Hepatocyte (in vitro differentiated cells): ENCODE data around the gene NFATC4. TPM values are rescaled to one million over a fixed set of nuclear protein-coding genes. Genes with fewer than 3 reads are reported as not detected.

Experiments
- DNase-seq: peaks from one replicate; pipeline ENCODE4 v3.0.0-alpha.2; 2016; ENCODE audit warnings: low spot score
- H2AFZ ChIP-seq: fragments of 200-600 bp; sonication (generic); 2 replicates; pipeline ENCODE4 v1.6.0; 2016; ENCODE audit warnings: antibody characterized with exemption, mild to moderate bottlenecking
- H3K27ac ChIP-seq: fragments of 200-600 bp; sonication (generic); 2 replicates; pipeline ENCODE4 v1.5.1; 2016; ENCODE audit warnings: mild to moderate bottlenecking
- H3K27me3 ChIP-seq: fragments of 200-600 bp; sonication (generic); 2 replicates; pipeline ENCODE4 v1.6.1; 2016
- H3K36me3 ChIP-seq: fragments of 200-600 bp; sonication (generic); replicated peaks from 2 replicates; pipeline ENCODE4 v1.5.1; 2016; ENCODE audit warnings: low read depth; ENCODE audit not compliant: insufficient read depth
- H3K4me1 ChIP-seq: fragments of 200-600 bp; sonication (generic); 2 replicates; pipeline ENCODE4 v1.5.1; 2016; ENCODE audit warnings: mild to moderate bottlenecking, moderate library complexity; ENCODE audit not compliant: insufficient read depth
- H3K4me2 ChIP-seq: fragments of 200-600 bp; sonication (generic); 2 replicates; pipeline ENCODE4 v1.6.0; 2016
- H3K4me3 ChIP-seq: fragments of 200-600 bp; sonication (generic); 2 replicates; pipeline ENCODE4 v1.5.1; 2016; ENCODE audit warnings: mild to moderate bottlenecking
- H3K79me2 ChIP-seq: fragments of 200-600 bp; sonication (generic); 2 replicates; pipeline ENCODE4 v1.6.0; 2017; ENCODE audit warnings: mild to moderate bottlenecking
- H3K9me2 ChIP-seq: fragments of 200-600 bp; sonication (generic); replicated peaks from 2 replicates; pipeline ENCODE4 v1.6.0; 2017; ENCODE audit warnings: mild to moderate bottlenecking; ENCODE audit not compliant: insufficient read depth
- H3K9me3 ChIP-seq: fragments of 200-600 bp; sonication (generic); 2 replicates; pipeline ENCODE4 v1.5.1; 2016; ENCODE audit warnings: low read depth, mild to moderate bottlenecking
- H4K20me1 ChIP-seq: fragments of 200-600 bp; sonication (generic); 2 replicates; pipeline ENCODE4 v1.6.0; 2016; ENCODE audit warnings: mild to moderate bottlenecking; ENCODE audit not compliant: insufficient read depth, poor library complexity, severe bottlenecking
- CTCF ChIP-seq: fragments of 200-600 bp; sonication (generic); IDR thresholded peaks from 2 replicates; pipeline ENCODE4 v1.5.1; 2016; ENCODE audit warnings: antibody characterized with exemption, mild to moderate bottlenecking; ENCODE audit not compliant: poor library complexity
- EZH2 ChIP-seq: fragments of 200-600 bp; sonication (generic); IDR thresholded peaks from 2 replicates; pipeline ENCODE4 v1.6.1; 2016; ENCODE audit warnings: antibody characterized with exemption, mild to moderate bottlenecking, borderline replicate concordance
- EZH2phosphoT487 ChIP-seq: fragments of 200-600 bp; sonication (generic); IDR thresholded peaks from one replicate; pipeline ENCODE4 v1.6.1; 2018; ENCODE audit warnings: antibody characterized with exemption, mild to moderate bottlenecking, low read depth, moderate library complexity; ENCODE audit not compliant: unreplicated experiment, severe bottlenecking
- WGBS: methylation state at CpG from one replicate; pipeline ENCODE4 v1.1.6; 2016; ENCODE audit warnings: low lambda C conversion rate; ENCODE audit errors: missing lambda C conversion rate; 5-methylcytosine and 5-hydroxymethylcytosine counted together
- polyA plus RNA-seq: library from polyadenylated mRNA; unstranded; fragments of >200 nt; fragmentation: Nextera tagmentation; extraction: Ambion mirVana; gene quantifications from 2 replicates; pipeline ENCODE4 v1.2.1, GENCODE V29; 2016
- total RNA-seq: library from RNA; depleted of rRNA; stranded (reverse); fragments of >200 nt; gene quantifications from 2 replicates; pipeline ENCODE4 v1.2.3, GENCODE V29; 2014

The NFATC4 gene
- total and polyA plus RNA-seq, 2 experiments from 2014 or later: 37.8 to 68.8 TPM

- no peaks in the 10 kb centered on the region for H3K4me1 ChIP-seq
- H3K9me2 ChIP-seq: no peaks in the 10 kb centered on the region
- H2AFZ ChIP-seq: no peak overlapping the region
- H3K79me2 ChIP-seq: no peaks in the 10 kb centered on the region
- TF ChIP-seq CTCF (no peak), EZH2 (no peak), EZH2phosphoT487 (no peak)
- H3K9me3 ChIP-seq: no peaks in the 10 kb centered on the region
- no peaks in the 10 kb centered on the region for H3K36me3 ChIP-seq
- H3K27ac ChIP-seq: no peak overlapping the region
- no peak overlapping the region for H3K4me2 ChIP-seq
- 78% methylated on average over 3 of the region's 3 CpGs for WGBS
- no peak for DNase-seq
- H3K4me3 ChIP-seq: no peak overlapping the region
- H3K27me3 ChIP-seq: peaks cover 10% of the 10 kb centered on the region
- no peaks in the 10 kb centered on the region for H4K20me1 ChIP-seq
Observed at GRCh38 chr14:24323341-24323740, 44.6 kb upstream of the NFATC4 start.

- Histone ChIP-seq H3K9me3 (no peaks in the 10 kb centered on the region), H3K4me1 (no peaks in the 10 kb centered on the region), H3K27me3 (peaks cover 10% of the 10 kb centered on the region), H2AFZ (no peak overlapping the region), H3K36me3 (no peaks in the 10 kb centered on the region), H3K4me3 (no peak overlapping the region), H3K27ac (no peak overlapping the region), H3K9me2 (no peaks in the 10 kb centered on the region), H3K79me2 (no peaks in the 10 kb centered on the region), H3K4me2 (no peak overlapping the region), H4K20me1 (no peaks in the 10 kb centered on the region)
- TF ChIP-seq CTCF (no peak), EZH2 (no peak), EZH2phosphoT487 (no peak)
- no peak for DNase-seq
- 86% methylated on average over 6 of the region's 6 CpGs for WGBS
Observed at GRCh38 chr14:24324024-24324423, 44.0 kb upstream of the NFATC4 start.

GRCh38 chr14:24325041-24325530, 42.9 kb upstream of the NFATC4 start:
- TF ChIP-seq CTCF (no peak), EZH2phosphoT487 (no peak), EZH2 (no peak)
- H3K4me2 ChIP-seq: no peak overlapping the region
- no peaks in the 10 kb centered on the region for H4K20me1 ChIP-seq
- 76% methylated on average over 5 of the region's 5 CpGs for WGBS
- H3K9me3 ChIP-seq: no peaks in the 10 kb centered on the region
- H3K27ac ChIP-seq: no peak overlapping the region
- no peaks in the 10 kb centered on the region for H3K9me2 ChIP-seq
- H3K4me3 ChIP-seq: no peak overlapping the region
- no peak for DNase-seq
- no peaks in the 10 kb centered on the region for H3K36me3 ChIP-seq
- H3K27me3 ChIP-seq: no peaks in the 10 kb centered on the region
- no peak overlapping the region for H2AFZ ChIP-seq
- no peaks in the 10 kb centered on the region for H3K79me2 ChIP-seq
- no peaks in the 10 kb centered on the region for H3K4me1 ChIP-seq

GRCh38 chr14:24325963-24326362, 42.0 kb upstream of the NFATC4 start:
- no peak overlapping the region for H3K4me3 ChIP-seq

More at GRCh38 chr14:24325963-24326362, 42.0 kb upstream of the NFATC4 start:
- H4K20me1 ChIP-seq: no peaks in the 10 kb centered on the region
- H3K27me3 ChIP-seq: no peaks in the 10 kb centered on the region
- H3K4me1 ChIP-seq: no peaks in the 10 kb centered on the region
- 84% methylated on average over 9 of the region's 9 CpGs for WGBS
- no peaks in the 10 kb centered on the region for H3K9me2 ChIP-seq
- no peak for TF ChIP-seq EZH2
- H3K27ac ChIP-seq: no peak overlapping the region
- H3K4me2 ChIP-seq: no peak overlapping the region
- H3K36me3 ChIP-seq: no peaks in the 10 kb centered on the region
- H2AFZ ChIP-seq: no peak overlapping the region
- H3K79me2 ChIP-seq: no peaks in the 10 kb centered on the region
- H3K9me3 ChIP-seq: no peaks in the 10 kb centered on the region
- no peak for DNase-seq
